ENCODE measurements around the gene SCGB3A2. TPM values are rescaled to one million over a fixed set of nuclear protein-coding genes. Genes with fewer than 3 reads are reported as not detected.

SCGB3A2 gene
- total RNA-seq, 1 donor from 2014 or later, result not detected

DNA sequence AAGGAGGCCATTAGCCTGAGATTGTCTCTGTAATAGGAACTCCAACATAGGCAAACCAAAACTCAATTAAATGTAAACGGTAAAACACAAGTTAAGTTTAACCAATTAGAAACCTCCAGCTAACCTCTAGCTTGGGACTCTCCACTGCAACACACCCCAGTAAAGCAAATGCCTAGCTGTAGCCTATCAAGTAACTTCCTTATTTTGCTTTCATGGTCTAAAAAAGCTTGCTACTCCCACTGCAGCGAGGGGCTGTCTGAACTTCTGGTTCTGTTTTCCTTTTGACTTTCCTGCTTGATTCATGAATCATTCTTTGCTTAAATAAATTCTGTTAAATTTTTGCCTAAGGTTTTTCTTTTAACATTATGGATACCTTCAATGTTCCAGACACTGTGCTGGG, 52.3 kb downstream of the SCGB3A2 start:
- Mint-ChIP-seq H3K36me3 (ENCODE audit: low read depth) (no peaks in the 10 kb centered on the region), H3K4me3 (no peak overlapping the region), H3K27me3 (no peaks in the 10 kb centered on the region), H3K9me3 (peaks cover 2% of the 10 kb centered on the region), H3K4me1 (no peaks in the 10 kb centered on the region), H3K27ac (no peak overlapping the region)
- ChIA-PET CTCF (no interaction called here), POLR2A (no interaction called here)
- intact Hi-C loops (cut with micrococcal nuclease), result no loop called here
- DNase-seq, result no peak
- TF ChIP-seq, protein P1, sequence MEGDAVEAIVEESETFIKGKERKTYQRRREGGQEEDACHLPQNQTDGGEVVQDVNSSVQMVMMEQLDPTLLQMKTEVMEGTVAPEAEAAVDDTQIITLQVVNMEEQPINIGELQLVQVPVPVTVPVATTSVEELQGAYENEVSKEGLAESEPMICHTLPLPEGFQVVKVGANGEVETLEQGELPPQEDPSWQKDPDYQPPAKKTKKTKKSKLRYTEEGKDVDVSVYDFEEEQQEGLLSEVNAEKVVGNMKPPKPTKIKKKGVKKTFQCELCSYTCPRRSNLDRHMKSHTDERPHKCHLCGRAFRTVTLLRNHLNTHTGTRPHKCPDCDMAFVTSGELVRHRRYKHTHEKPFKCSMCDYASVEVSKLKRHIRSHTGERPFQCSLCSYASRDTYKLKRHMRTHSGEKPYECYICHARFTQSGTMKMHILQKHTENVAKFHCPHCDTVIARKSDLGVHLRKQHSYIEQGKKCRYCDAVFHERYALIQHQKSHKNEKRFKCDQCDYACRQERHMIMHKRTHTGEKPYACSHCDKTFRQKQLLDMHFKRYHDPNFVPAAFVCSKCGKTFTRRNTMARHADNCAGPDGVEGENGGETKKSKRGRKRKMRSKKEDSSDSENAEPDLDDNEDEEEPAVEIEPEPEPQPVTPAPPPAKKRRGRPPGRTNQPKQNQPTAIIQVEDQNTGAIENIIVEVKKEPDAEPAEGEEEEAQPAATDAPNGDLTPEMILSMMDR (IDR thresholded peaks at IDR 0.05), result no peak
- ATAC-seq (ENCODE audit: low read depth), result no peak

Other genes starting within 250 kb of the SCGB3A2 start
- gene JAKMIP2, start 96.0 kb upstream of the SCGB3A2 start, total RNA-seq, result 2.0 and 3.1 TPM in 2 replicates
- gene SPINK1, start 47.0 kb upstream of the SCGB3A2 start, total RNA-seq, result not detected in 2 replicates
- not detected in 2 replicates for gene C5orf46, start 27.8 kb downstream of the SCGB3A2 start, total RNA-seq
- not detected in 2 replicates for gene SPINK5, start 185.3 kb downstream of the SCGB3A2 start, total RNA-seq

Data from activated B cell treated with CpG ODN at 0.5 μM for 24 hours (primary cell).